ENCODE measurements around the gene DHH.

DHH gene

DNA sequence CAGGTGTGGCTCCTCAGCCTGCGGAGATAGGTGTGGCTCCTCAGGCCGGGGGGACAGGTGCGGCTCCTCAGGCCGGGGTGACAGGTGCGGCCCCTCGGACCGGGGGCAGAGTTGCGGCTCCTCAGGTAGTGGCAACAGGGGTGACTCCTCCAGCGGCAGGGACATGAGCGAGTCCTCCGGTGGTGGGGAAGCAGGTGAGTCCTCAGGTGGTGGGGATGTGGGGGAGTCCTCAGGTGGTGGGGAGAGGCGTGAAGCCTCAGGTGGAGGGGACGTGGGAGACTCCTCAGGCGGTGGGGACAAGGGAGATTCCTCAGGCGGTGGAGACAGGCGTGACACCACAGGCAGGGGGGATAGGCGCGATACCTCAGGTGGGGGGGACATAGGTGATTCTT lies 43.2 kb downstream of the DHH start:
- no peak for DNase-seq (ENCODE audit: low read depth in 3 of 3)

DNA sequence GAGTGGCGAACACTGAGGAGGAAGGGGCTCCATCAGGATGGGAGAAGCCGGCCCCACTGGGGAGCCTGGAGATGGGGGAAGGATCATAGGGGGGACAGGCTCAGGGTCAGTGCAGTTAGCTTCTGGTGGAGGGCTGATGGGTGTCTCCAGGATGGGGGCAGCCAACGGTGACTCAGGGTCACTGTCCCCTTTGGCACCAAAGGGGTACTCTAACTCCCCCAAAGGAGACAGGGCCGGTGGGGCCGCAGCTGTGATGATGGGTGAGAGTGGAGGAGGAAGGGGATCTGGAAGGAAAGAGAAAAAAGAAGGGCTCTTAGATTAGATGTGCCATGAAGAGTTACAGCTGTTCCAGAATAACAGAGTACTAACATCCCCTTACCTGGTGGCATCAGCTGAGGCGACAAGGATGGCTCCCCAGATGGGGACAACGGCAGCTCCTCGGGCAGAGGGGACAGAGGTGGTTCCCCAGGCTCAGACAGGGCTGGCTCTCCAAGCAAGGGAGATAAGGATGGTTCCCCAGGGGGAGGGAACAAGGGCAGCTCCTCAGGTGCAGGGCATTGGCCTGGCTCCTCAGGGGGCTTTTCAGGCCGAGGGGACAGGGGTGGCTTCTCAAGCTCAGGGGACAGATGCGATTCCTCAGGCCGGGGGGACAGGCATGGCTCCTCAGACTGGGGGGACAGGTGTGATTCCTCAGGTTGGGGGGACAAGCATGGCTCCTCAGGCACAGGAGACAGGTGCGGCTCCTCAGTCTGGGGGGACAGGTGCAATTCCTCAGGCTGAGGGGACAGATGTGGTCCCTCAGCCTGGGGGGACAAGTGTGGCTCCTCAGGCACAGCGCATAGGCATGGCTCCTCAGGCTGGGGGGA lies 43.9 kb downstream of the DHH start:
- DNase-seq (ENCODE audit: low read depth in 3 of 3): no peak

DNA sequence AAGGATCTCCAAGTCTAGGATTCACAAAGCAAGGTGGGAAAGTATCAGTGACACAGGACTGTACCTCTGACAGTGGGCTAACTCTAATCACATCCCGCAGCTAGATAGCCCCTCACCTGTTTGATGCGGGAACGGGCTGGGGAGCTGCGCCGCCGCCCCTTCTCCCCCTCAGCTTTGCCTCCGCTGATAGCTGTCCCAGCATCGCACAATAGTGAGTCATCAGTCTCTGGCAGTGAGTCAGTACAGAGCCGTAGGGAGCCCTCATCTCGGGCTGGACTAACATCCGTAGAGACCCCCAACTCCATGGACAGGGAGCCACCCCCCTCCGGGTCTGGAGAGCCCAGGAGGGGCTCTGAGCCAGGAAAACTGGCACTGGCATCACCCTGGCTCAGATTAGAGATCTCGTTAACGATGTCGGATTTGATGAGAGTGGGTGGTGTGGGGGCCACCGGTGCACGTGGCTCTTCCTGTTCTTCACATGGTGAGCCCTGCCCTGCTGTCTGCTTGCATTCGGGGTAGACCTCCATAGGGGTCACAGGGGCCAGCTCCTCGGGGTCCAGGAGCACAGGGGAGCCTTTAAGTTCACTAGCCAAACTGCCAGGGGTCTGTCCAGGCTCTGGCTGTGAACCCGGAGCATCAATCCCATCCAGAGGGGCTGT lies 44.9 kb downstream of the DHH start:
- DNase-seq (ENCODE audit: low read depth in 3 of 3): no peak

DNA sequence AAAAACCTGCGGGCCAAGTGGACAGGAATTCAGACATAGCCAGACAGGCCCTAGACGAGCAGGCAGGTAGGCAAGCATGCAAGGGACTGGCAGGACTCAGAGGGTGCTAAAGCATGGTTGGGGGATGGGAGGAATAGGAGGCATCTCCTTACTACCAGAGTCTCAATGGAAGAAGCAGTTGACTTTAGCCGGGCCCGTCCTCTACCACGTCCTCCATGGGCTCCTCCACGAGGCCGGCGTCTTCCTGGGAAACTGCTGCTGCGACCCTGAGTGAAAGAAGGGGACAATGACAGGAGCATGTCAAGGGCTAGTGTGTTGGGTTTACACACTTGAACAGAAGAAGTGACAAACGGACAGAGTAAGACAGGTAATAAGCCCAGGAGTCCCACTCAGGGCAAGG lies 45.6 kb downstream of the DHH start:
- DNase-seq (ENCODE audit: low read depth in 3 of 3): no peak

DNA sequence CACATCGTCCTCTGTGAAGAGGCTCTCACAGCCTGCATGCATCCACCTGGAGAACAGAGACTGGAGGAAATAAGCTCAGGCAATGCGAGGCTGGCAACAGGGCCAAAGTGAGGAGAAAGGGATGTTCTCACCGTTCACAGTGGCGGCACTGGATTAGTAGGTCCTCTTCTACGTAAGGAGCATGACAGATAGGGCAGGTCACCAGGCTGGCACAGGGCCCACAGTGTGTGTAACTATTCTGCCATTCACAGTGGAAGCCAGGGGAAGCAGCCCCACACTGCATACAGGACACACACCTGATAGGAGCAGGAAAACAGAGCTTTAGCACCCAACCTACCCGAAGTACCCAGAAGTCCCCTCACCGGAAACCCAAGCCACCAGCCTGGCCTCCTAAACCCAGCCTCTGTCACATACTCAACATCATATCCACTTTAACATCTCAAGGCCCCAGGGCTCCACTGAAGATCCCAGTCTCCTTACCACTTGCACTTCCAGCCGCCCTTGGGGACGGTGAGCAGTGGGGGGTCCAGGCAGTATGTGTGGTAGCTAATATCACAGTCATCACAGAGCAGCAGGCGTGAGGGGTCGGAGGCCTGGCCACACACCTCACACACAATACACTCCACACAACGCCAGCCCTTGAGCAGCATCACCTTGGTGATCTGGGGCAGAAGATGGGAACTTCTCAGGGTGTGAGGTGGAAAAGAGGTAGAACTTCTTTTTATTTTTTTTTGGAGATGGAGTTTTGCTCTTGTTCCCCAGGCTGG lies 48.3 kb downstream of the DHH start:
- DNase-seq (ENCODE audit: low read depth in 3 of 3): no peak

DNA sequence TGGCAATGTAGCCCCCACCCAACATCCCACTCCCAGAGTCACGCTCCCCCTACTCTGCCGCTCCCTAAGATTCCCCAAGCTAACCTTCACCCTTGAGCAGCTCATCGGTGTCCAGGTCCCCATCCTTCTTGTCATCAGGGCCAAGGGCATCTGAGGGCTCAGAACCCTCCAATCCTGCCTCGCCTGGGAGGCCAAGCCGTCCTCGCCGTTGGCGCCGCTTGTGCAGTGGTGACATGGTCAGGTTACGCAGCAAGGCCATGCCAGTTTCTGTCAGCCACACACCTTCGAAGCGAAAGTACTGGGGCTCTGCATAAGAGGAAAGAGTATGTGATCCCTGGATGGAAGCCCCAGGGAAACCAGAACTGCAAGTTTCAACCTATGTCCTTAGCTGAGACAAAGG lies 49.9 kb downstream of the DHH start:
- no peak for DNase-seq (ENCODE audit: low read depth in 3 of 3)

DNA sequence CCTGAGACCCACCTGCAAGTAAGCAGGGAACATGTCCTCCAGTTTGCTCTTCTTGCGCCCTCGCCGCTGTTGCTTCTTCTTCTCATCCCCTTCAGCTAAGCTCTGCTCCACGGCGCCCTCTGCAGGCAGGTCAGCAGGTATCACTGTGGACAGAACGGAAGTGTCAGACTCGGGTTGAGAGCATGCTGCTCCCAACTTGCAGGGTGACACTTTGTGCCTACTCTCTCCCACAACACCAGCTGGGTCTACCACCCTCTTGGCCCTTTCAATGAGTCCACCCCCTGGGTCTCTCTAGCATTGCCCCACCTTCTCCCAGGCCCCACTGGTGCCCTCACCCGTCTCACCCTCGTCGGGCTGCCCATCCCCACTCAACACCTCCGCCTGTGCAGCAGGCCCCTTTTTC lies 50.7 kb downstream of the DHH start:
- DNase-seq (ENCODE audit: low read depth in 3 of 3): peak; percentile 59 to 82 (median 61)

DNA sequence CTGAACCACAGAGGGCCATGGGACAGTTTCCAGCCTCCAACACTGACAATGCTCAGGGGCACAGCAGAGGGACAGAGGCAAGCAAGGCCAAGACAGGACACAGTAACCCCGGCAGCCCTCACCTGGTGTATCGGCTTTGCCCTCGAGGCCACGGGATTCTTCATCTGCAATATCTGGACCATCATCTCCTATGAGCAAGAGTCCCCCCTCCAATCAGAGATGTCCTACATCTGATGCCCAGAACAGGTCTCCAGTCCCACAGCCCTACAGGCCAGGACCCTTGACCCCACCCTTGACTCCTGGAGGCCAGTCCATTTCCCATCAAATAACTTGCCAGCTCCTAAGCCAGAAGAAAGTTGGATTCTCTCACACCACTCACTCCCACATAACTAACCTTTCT lies 51.4 kb downstream of the DHH start:
- DNase-seq (ENCODE audit: low read depth in 3 of 3): no peak

DNA sequence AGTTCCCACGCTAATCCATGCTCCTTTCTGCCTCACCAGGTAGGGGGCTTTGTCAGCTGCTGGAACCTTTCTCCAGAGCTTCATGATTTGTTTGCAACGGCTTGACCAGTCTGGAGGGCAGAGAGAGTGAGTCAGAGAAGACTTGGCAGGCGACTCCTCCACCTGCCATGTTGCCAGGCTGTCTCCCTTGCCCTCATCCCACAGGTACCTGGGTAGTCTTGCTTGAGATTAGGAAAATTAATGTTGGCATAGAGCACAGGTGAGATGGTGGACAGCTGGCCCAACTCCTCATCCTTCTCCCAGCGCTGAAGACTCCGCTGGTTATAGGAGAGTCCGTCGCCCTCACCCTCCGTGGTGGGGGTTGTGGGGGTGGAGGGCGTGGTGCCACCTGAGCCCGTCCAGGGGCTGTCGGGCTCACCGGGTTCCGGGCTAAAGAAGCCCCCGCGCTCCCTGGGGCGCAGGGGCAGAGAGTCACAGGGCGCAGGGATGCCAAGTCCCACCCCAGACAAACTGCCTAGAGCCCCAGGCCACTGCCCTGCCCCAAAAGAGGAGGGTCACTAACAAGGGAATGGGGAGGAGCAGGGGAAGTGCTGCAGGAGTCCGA lies 52.6 kb downstream of the DHH start:
- no peak for DNase-seq (ENCODE audit: low read depth in 3 of 3)

DNA sequence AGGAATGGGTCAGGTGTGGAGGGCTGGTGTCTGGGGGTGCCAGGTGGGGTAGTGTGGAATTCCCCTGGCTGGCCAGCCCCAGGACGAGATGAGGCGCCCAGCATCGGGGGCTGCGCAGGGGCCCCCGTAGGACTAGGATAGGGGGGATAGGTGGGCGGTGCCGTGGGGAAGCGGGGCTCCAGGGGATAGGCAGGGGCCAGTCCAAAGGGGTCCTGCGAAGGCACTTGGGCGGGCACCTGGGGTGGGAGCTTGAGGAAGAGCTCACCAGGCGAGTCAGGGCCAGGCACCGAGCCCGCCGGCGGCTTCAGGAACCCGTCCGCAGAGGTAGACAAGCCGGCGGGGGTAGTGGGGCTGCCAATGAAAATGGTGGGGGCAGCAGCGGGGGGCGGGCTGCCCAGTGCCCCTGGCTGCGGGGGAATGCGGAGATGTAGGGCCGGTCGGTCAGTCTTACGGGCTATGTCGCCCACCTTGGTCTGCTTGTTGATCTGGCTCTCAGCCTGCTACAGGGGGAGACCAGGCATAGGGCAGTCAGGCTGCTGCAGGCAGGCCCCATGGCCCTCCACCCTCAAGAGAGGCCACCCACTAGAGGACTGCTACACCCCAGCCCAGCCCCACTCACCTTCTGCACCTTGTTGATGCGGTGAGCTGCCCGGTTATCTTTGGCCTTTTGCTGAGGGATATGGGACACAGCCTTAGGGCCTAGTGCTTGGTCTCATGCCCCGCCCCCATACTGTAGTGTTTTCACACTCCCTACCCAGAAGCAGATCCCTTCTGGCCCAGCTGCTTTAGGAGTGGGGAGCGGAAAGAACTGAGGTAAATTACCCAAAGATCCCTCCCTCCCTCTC lies 53.3 kb downstream of the DHH start:
- DNase-seq (ENCODE audit: low read depth in 3 of 3): no peak

DNA sequence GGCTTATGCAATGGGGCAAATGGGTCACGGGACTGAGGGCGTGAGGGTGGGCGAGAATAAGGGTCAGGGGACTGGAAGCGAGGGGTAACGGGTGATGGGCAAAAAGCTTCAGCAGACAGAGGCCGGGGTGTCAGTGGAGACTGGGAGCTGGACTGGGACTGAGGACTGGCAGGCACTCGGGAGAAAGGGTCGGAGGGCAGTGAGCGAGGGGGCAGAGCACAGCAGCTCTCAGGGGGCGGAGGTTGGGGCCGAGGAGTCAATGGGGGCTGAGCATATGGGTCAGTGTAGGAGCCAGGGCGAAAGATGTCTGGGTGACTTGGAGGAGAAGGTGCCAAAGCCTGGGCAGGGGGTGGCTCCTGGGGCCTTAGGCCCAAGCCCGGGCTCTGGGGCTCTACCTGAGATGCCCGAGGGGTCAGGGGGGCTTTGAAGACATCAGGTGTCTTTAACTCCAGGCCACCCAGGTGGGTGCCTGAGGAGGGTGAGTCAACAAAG lies 54.2 kb downstream of the DHH start:
- no peak for DNase-seq (ENCODE audit: low read depth in 3 of 3)

DNA sequence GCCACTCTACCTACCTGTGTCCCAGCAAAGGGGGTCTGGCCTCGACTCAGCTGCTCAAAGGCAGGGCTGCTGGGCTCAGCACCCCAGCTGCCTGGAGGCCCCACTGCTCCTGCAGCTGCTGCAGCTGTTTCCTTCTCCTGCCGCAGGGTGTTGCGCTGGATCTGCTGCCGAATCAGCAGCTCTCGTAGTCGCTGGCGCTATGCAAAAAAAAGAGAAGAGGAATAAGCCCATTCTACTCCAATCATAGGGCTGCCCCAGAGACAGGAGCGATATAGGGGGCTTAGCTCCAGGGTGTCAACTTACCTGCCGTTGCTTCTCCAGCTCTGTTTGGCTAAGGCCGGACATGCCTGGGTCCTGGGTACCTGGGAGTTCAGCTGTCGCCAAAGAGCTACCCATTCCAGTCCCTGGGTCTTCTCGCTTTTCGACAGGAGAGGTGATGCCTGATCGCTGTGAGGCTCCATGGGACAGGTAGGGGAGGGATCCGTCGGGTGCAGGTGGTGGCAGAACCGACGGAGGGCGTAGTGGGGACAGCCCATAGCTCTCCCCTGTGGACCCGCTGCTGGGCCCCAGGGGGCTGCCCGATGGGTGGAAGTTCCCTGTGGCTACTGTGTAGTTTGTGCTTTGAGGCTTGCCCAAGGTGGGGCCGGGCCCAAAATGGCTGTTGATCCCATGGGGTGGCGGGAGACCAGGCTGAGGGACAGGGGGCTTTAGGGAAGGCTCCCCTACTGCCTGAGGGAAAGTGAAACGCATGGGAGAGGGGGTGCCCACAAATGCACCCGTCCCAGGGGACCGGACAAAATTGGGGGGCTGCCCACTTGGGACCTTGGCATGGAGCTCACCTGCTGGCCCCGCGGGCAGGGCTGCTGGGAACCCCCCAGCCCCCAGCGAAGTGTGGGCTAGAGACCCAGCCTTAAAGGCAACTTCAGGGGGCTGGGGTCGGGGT lies 54.9 kb downstream of the DHH start:
- no peak for DNase-seq (ENCODE audit: low read depth in 3 of 3)

DNA sequence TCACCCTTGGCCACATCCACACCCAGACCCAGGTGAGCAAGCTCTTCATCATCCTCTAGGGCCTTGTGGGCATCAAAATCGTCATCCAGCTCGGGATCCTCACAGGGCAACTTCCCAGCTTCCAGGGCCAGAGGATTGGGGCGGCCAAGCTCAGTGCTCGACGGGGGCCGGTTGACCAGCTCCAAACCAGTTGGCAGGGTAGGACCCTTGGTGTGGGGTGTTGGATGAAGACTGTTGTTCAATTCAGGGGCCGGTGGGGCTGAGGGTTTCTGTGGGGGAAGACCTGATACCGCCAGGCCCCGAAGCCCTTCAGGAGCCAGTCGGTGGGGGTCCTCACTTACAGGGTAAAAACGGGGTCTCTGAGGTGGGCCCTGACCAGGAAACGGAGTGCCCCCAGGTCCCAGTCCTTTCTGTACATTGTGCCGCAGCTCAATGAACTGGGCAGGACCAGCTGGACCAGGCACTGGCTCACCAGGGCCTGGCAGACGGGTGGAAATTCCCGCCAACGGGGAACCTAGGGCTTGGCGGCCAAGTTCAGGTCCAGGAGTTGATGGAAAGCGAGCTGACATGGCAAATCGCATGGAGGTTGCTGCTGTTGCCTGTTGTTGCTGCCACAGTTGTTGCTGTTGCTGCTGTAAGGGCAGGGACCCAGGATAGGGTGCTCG lies 56.2 kb downstream of the DHH start:
- no peak for DNase-seq (ENCODE audit: low read depth in 3 of 3)

DNA sequence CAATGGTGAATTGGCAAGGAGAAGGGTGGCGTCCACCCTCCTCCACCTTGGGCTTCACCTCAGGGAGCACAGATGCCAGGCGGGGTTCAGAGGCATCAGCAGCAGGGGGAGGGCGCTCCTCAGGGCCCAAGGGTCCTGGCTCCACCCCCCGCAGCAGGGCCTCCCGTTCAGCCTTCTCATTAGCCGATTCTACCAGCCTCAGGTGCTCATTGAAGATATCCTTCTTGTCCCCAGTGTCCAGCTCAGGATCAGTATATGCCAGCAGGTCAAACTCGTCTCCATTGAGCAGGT lies 56.7 kb downstream of the DHH start:
- DNase-seq (ENCODE audit: low read depth in 3 of 3): no peak

DNA sequence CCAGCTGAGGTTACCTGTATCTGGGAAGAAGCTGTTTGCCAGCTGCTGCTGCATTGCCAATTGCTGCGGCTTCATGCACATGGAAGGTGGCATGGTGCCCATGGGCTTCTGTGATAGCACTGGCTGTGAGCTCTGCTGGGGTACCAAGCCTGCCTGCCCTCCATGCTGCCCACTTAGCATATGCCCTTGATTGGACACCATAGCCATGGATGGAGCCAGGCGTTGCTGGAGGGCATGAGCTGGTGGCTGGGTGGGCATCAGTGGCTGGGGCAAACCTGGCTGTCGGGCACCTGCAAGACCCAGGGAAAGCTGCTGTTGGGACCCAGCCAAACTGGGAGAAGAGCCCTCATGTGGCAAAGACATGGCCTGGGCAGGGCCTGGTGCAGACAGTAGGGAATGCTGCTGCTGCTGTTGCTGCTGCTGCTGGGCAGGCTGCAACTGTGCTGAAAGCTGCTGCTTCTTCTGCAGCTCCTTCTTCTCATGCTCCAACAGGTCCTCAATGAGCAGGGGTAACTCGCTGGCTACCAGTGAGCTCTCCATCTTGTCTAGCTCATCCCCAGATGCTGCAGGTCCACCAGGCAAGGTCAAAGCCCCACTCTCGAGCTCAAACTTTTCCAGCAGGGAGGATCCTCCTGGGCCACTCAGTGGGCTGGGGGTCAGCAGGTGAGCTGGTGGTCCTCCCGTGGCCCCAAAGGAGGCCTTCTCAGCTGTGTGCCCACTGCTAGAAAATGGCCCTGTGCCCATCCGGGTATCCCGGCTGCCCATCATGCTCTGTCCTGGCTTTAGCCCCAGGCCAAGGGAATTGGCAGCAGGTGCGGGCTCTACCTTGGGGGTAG lies 57.3 kb downstream of the DHH start:
- no peak for DNase-seq (ENCODE audit: low read depth in 3 of 3)

Measured in stimulated activated CD4-positive, alpha-beta T cell treated with anti-CD3 and anti-CD28 coated beads, TNF-alpha, amount 100 ng/mL, for 48 hours (primary cell).